ENCODE measurements around the gene SERP1.

Gene SERP1

GRCh38 chr3:150527464-150528255 is 18.6 kb downstream of the SERP1 start:
- no peak overlapping the region for H3K4me3 ChIP-seq (ENCODE audit: low read depth, low read length)
- no peak for TF ChIP-seq CTCF (conservative IDR thresholded peaks at IDR 0.05; ENCODE audit: low read depth, low read length)
- DNase-seq (ENCODE audit: low read depth) = peak; percentile 36

- H3K4me3 ChIP-seq (ENCODE audit: low read depth, low read length) = no peak overlapping the region
- TF ChIP-seq CTCF (conservative IDR thresholded peaks at IDR 0.05; ENCODE audit: low read depth, low read length) = no peak
- no peak for DNase-seq (ENCODE audit: low read depth)
Measured at GRCh38 chr3:150523538-150523937, 22.8 kb downstream of the SERP1 start.

GRCh38 chr3:150521463-150521862 is 24.8 kb downstream of the SERP1 start:
- H3K4me3 ChIP-seq (ENCODE audit: low read depth, low read length) = no peak overlapping the region
- peak; percentile 29 for TF ChIP-seq CTCF (conservative IDR thresholded peaks at IDR 0.05; ENCODE audit: low read depth, low read length)
- peak; percentile 31 for DNase-seq (ENCODE audit: low read depth)

GRCh38 chr3:150520408-150520807 is 25.9 kb downstream of the SERP1 start:
- peak; percentile 13 for DNase-seq (ENCODE audit: low read depth)
- H3K4me3 ChIP-seq (ENCODE audit: low read depth, low read length) = peak overlapping the region; percentile 33
- no peak for TF ChIP-seq CTCF (conservative IDR thresholded peaks at IDR 0.05; ENCODE audit: low read depth, low read length)

- no peak for DNase-seq (ENCODE audit: low read depth)
- no peak for TF ChIP-seq CTCF (conservative IDR thresholded peaks at IDR 0.05; ENCODE audit: low read depth, low read length)
- no peak overlapping the region for H3K4me3 ChIP-seq (ENCODE audit: low read depth, low read length)
Measured at GRCh38 chr3:150519026-150519425, 27.3 kb downstream of the SERP1 start.

GRCh38 chr3:150515210-150515609 is 31.1 kb downstream of the SERP1 start:
- no peak for DNase-seq (ENCODE audit: low read depth)
- no peak overlapping the region for H3K4me3 ChIP-seq (ENCODE audit: low read depth, low read length)
- no peak for TF ChIP-seq CTCF (conservative IDR thresholded peaks at IDR 0.05; ENCODE audit: low read depth, low read length)
